CD4-positive, alpha-beta T cell (primary cell): ENCODE measurements around the gene AREG. TPM values are rescaled to one million over a fixed set of nuclear protein-coding genes. Genes with fewer than 3 reads are reported as not detected.

Experiments used
- ATAC-seq: fragments of 200-7000 bp; cut with Tn5 transposase; one replicate; pipeline ENCODE4 v1.10.0; 2022; ENCODE audit warnings: mild to moderate bottlenecking; ENCODE audit not compliant: poor library complexity
- CTCF ChIA-PET: fragments of 350-600 bp; sonication (Branson Sonifier 250); formaldehyde crosslinking; loops from one replicate; lab custom pipeline; 2021; ENCODE audit warnings: antibody characterized with exemption, inconsistent platforms; lab: Charles Lee
- POLR2A ChIA-PET: fragments of 350-600 bp; sonication (Branson Sonifier 250); formaldehyde crosslinking; loops from one replicate; lab custom pipeline; 2021; ENCODE audit warnings: antibody characterized with exemption, inconsistent platforms; lab: Charles Lee
- DNase-seq, 14 experiments: peaks; one replicate each; pipeline ENCODE4 v3.0.0-alpha.2; 2013 to 2020; ENCODE audit warnings: mixed read lengths in 2 of 14
- H3K27ac ChIP-seq, 2 donors: one replicate each; pipeline versions ENCODE4 v1.5.1 to v1.7.0; 2013; ENCODE audit warnings: low read length in 2 of 2, low read depth in 1 of 2, mild to moderate bottlenecking in 1 of 2
- H3K27me3 ChIP-seq, 2 experiments: 1 replicate in 1 of 2; 2 replicates in 1 of 2; pipeline versions ENCODE4 v1.6.1 to v1.7.0; 2013; ENCODE audit warnings: low read length in 2 of 2, control low read depth in 1 of 2, mild to moderate bottlenecking in 1 of 2, moderate library complexity in 1 of 2; ENCODE audit not compliant: insufficient read depth in 2 of 2, control insufficient read depth in 1 of 2
- H3K36me3 ChIP-seq: one replicate; pipeline ENCODE4 v1.6.1; 2013; ENCODE audit warnings: low read length, control low read depth; ENCODE audit not compliant: insufficient read depth
- H3K4me1 ChIP-seq: one replicate; pipeline ENCODE4 v1.6.1; 2013; ENCODE audit warnings: low read length, control low read depth; ENCODE audit not compliant: insufficient read depth
- H3K4me3 ChIP-seq: one replicate; pipeline ENCODE4 v1.5.1; 2013; ENCODE audit warnings: mild to moderate bottlenecking, low read length, moderate library complexity
- H3K9me3 ChIP-seq, 2 experiments: 1 replicate in 1 of 2; 2 replicates in 1 of 2; pipeline versions ENCODE4 v1.6.1 to v1.7.0; 2013; ENCODE audit warnings: low read length in 2 of 2, mild to moderate bottlenecking in 2 of 2, control low read depth in 1 of 2, moderate library complexity in 1 of 2; ENCODE audit not compliant: control insufficient read depth in 1 of 2, insufficient read depth in 1 of 2
- H3K27ac Mint-ChIP-seq: one replicate; pipeline ENCODE4 v1.8.0; 2020; ENCODE audit warnings: mixed read lengths
- H3K27me3 Mint-ChIP-seq: one replicate; pipeline ENCODE4 v1.8.0; 2021; ENCODE audit warnings: mixed read lengths
- H3K36me3 Mint-ChIP-seq: one replicate; pipeline ENCODE4 v1.8.0; 2021; ENCODE audit warnings: low read depth, mixed read lengths
- H3K4me1 Mint-ChIP-seq: one replicate; pipeline ENCODE4 v1.8.0; 2021; ENCODE audit warnings: low read depth, mixed read lengths
- H3K4me3 Mint-ChIP-seq: one replicate; pipeline ENCODE4 v1.8.0; 2020; ENCODE audit warnings: mild to moderate bottlenecking, mixed read lengths
- H3K9me3 Mint-ChIP-seq: one replicate; pipeline ENCODE4 v1.8.0; 2020; ENCODE audit warnings: mixed read lengths
- intact Hi-C, 2 experiments: fragments of 100-400 bp; cut with DNase I in 1 of 2; cut with micrococcal nuclease in 1 of 2; formaldehyde crosslinking; loops; one replicate each; pipeline versions ENCODE4 v1.15.1 to v1.9.0; 2023 to 2025; cut with DNase I, micrococcal nuclease
- total RNA-seq, 174 experiments: library from RNA in 2 of 174; stranded (reverse) in 2 of 174; gene quantifications; one replicate each; pipeline ENCODE4 v1.2.3 and lab custom pipeline; 2021 to 2026
- TF ChIP-seq, protein P1 (sequence below): fragments of 200-600 bp; IDR thresholded peaks from one replicate; pipeline ENCODE4 v1.8.0; 2022; ENCODE audit warnings: antibody characterized with exemption, mild to moderate bottlenecking

AREG gene
- total RNA-seq, 2 experiments from 2014 or later = 57.9 to 63.8 TPM

GRCh38 chr4:74426101-74426500 lies 18.8 kb upstream of the AREG start:
- no peaks in the 10 kb centered on the region for H3K9me3 Mint-ChIP-seq
- H3K4me3 Mint-ChIP-seq = no peak overlapping the region
- no peaks in the 10 kb centered on the region for H3K27me3 ChIP-seq
- no peaks in the 10 kb centered on the region for H3K27me3 Mint-ChIP-seq
- intact Hi-C loops = no loop called here
- H3K36me3 Mint-ChIP-seq = no peaks in the 10 kb centered on the region
- no peaks in the 10 kb centered on the region for H3K9me3 ChIP-seq
- CTCF ChIA-PET = no interaction called here
- H3K36me3 ChIP-seq = no peaks in the 10 kb centered on the region
- no peak overlapping the region for H3K27ac ChIP-seq
- H3K27ac Mint-ChIP-seq = no peak overlapping the region
- TF ChIP-seq, protein P1, sequence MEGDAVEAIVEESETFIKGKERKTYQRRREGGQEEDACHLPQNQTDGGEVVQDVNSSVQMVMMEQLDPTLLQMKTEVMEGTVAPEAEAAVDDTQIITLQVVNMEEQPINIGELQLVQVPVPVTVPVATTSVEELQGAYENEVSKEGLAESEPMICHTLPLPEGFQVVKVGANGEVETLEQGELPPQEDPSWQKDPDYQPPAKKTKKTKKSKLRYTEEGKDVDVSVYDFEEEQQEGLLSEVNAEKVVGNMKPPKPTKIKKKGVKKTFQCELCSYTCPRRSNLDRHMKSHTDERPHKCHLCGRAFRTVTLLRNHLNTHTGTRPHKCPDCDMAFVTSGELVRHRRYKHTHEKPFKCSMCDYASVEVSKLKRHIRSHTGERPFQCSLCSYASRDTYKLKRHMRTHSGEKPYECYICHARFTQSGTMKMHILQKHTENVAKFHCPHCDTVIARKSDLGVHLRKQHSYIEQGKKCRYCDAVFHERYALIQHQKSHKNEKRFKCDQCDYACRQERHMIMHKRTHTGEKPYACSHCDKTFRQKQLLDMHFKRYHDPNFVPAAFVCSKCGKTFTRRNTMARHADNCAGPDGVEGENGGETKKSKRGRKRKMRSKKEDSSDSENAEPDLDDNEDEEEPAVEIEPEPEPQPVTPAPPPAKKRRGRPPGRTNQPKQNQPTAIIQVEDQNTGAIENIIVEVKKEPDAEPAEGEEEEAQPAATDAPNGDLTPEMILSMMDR = no peak
- no peaks in the 10 kb centered on the region for H3K4me1 Mint-ChIP-seq
- no peak for ATAC-seq
- POLR2A ChIA-PET = interaction anchor here (1.5 kb wide), 1 partner anchor 19 kb away, joined by 3 read pairs; the partner anchor contains the start of gene AREG
- no peak for DNase-seq
- H3K4me1 ChIP-seq = no peaks in the 10 kb centered on the region
- H3K4me3 ChIP-seq = no peak overlapping the region

GRCh38 chr4:74428276-74428675 lies 16.7 kb upstream of the AREG start:
- H3K4me3 Mint-ChIP-seq = no peak overlapping the region
- H3K4me3 ChIP-seq = no peak overlapping the region
- no peaks in the 10 kb centered on the region for H3K9me3 Mint-ChIP-seq
- ATAC-seq = no peak
- ChIA-PET POLR2A (no interaction called here), CTCF (no interaction called here)
- no peaks in the 10 kb centered on the region for H3K4me1 Mint-ChIP-seq
- H3K27me3 Mint-ChIP-seq = no peaks in the 10 kb centered on the region
- H3K27ac ChIP-seq = no peak overlapping the region
- TF ChIP-seq, protein P1 = no peak
- H3K9me3 ChIP-seq = no peaks in the 10 kb centered on the region
- no peak overlapping the region for H3K27ac Mint-ChIP-seq
- no peaks in the 10 kb centered on the region for H3K36me3 ChIP-seq
- intact Hi-C loops = no loop called here
- H3K4me1 ChIP-seq = no peaks in the 10 kb centered on the region
- H3K36me3 Mint-ChIP-seq = no peaks in the 10 kb centered on the region
- DNase-seq = no peak
- no peaks in the 10 kb centered on the region for H3K27me3 ChIP-seq

DNA sequence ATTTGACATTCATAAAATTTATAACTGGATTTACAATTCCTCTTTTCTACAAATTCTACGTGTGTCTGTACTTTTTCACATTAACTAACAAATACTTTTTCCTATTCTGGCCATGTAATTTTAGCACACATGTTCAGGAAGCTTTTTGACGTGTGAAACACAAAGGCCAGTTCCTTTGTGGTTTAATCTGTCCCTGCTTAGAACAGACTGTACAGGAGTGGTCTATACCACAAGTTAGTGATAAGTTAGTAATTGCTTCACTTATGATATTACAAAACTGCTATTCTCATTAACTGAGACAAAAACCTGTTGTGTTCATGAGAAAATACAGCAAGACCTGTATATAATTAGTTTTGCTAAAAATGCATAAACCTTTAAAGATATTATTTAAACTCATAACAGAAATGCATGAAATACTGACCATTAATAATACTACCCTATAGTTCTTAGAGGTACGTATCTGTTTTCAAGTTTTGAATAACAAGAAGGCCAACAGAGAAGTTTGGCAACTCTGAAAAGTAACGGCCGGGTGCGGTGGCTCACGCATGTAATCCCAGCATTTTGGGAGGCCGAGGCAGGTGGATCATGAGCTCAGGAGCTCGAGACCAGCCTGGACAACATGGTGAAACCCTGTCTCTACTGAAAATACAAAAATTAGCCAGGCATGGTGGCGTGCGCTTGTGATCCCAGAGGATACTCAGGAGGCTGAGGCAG lies 13.7 kb upstream of the AREG start:
- no peak for ATAC-seq
- no peaks in the 10 kb centered on the region for H3K27me3 Mint-ChIP-seq
- H3K36me3 Mint-ChIP-seq = no peaks in the 10 kb centered on the region
- H3K4me1 ChIP-seq = no peaks in the 10 kb centered on the region
- DNase-seq = no peak
- no peak overlapping the region for H3K4me3 ChIP-seq
- CTCF ChIA-PET = no interaction called here
- POLR2A ChIA-PET = no interaction called here
- no peaks in the 10 kb centered on the region for H3K9me3 ChIP-seq
- no peak overlapping the region for H3K4me3 Mint-ChIP-seq
- H3K4me1 Mint-ChIP-seq = no peaks in the 10 kb centered on the region
- no peaks in the 10 kb centered on the region for H3K9me3 Mint-ChIP-seq
- H3K27me3 ChIP-seq = no peaks in the 10 kb centered on the region
- TF ChIP-seq, protein P1 = no peak
- H3K36me3 ChIP-seq = no peaks in the 10 kb centered on the region
- intact Hi-C loops = no loop called here
- no peak overlapping the region for H3K27ac Mint-ChIP-seq
- H3K27ac ChIP-seq = no peak overlapping the region
